Stomach (tissue), 4 donors: ENCODE data around the gene VAV2.

Experiments
- EP300 ChIP-seq: sonication (generic); formaldehyde crosslinking; IDR thresholded peaks from one replicate; pipeline ENCODE4 v1.6.1; 2017; ENCODE audit warnings: antibody characterized with exemption
- TF ChIP-seq, protein P1 (sequence below), 7 experiments: fragments of 450-650 bp in 4 of 7; fragments of 200-600 bp in 3 of 7; sonication (generic) in 3 of 7; IDR thresholded peaks; one replicate each; pipeline ENCODE4 v1.5.1; 2016 to 2019; ENCODE audit warnings: antibody characterized with exemption in 7 of 7, control low read depth in 2 of 7, mild to moderate bottlenecking in 1 of 7

DNA sequence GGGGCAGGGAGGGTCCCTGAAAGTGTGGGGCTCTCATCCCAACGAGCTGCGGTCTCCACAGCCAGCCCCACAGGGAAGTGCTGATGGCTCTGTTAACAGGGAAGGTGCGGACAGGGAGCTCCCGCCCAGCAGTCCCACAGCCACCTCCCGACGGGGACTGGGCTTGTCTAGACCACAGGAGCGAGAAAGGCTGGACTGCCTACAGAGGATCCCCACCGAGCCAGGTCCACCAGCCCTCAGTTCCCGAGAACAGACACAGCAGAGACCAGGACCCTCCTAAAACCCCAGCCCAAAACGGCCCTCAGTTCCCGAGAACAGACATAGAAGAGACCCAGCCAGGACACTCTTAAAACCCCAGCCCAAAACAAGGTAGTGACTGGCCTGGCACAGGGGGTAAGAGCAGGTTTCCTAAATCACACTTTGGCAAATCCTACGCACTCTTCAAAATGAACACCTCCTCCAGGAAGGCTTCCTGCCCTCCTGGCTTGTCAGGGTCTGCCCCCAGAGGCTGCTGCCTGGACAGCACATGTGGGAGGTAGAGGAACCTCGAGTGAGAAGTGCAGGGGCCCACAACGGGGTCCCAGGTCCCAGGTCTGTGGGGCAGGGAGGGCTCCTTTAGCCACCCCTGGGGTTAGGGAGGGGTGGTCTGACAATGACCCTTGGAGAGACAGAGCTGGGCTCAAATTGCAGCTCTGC lies 167.9 kb downstream of the VAV2 start:
- TF ChIP-seq EP300: no peak
- TF ChIP-seq, protein P1, sequence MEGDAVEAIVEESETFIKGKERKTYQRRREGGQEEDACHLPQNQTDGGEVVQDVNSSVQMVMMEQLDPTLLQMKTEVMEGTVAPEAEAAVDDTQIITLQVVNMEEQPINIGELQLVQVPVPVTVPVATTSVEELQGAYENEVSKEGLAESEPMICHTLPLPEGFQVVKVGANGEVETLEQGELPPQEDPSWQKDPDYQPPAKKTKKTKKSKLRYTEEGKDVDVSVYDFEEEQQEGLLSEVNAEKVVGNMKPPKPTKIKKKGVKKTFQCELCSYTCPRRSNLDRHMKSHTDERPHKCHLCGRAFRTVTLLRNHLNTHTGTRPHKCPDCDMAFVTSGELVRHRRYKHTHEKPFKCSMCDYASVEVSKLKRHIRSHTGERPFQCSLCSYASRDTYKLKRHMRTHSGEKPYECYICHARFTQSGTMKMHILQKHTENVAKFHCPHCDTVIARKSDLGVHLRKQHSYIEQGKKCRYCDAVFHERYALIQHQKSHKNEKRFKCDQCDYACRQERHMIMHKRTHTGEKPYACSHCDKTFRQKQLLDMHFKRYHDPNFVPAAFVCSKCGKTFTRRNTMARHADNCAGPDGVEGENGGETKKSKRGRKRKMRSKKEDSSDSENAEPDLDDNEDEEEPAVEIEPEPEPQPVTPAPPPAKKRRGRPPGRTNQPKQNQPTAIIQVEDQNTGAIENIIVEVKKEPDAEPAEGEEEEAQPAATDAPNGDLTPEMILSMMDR (IDR thresholded peaks at IDR 0.05): no peak
